Medulla oblongata (tissue), 1 donor: ENCODE results near the gene DDRGK1.
"Not testable (repeated sequence)": the region's sequence is repeated elsewhere in the genome, so short reads cannot be mapped to it uniquely, and the experiment has no call there.

ENCODE experiments used
- DNase-seq: peaks from one replicate; pipeline ENCODE4 v3.0.0-alpha.2; 2015; ENCODE audit errors: extremely low spot score

DDRGK1 gene

DNA sequence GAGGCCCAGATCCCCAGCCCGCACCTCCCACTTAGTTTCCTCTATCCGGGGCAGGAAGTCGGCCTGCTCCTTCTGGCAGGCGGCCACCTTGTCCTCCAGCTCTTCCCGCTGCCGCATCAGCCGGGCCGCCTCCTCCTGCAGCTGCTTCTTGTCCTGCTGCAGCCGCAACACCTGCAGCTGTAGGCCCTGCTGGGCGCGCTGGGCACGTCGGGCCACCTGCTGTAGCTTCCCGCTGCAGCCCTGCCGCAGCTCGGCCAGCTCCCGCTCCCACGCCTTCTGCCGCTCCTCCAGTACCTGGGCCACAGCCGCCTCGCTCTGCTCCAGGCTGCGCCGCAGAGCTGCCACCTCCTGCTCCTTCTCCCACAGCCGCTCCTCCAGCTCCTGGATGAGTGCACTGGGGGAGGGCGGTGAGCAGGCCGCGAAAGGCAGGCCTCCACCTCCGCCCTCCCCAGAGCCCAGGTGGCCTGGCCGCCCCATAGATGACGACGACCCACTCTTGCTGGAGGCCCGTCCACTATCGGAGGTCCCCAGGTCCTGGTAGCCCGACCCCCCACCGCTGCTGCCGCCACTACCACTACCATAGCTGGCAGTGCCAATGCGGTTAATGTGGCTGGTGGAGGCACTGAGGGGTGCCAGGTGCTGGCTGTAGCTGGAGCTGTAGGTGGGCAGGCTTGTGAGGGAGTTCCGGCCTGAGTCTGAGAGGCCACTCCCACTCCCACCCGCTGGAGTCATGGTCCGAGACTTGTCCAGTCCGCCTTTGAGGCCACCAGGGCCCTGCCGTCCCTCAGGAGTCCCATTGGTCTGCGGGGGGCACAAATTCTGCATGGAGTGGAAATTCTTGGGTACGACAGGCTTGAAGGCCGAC, 38.8 kb downstream of the DDRGK1 start:
- no peak for DNase-seq

- DNase-seq = no peak
Measured at GRCh38 chr20:3164763-3165410, 39.6 kb downstream of the DDRGK1 start.

DNA sequence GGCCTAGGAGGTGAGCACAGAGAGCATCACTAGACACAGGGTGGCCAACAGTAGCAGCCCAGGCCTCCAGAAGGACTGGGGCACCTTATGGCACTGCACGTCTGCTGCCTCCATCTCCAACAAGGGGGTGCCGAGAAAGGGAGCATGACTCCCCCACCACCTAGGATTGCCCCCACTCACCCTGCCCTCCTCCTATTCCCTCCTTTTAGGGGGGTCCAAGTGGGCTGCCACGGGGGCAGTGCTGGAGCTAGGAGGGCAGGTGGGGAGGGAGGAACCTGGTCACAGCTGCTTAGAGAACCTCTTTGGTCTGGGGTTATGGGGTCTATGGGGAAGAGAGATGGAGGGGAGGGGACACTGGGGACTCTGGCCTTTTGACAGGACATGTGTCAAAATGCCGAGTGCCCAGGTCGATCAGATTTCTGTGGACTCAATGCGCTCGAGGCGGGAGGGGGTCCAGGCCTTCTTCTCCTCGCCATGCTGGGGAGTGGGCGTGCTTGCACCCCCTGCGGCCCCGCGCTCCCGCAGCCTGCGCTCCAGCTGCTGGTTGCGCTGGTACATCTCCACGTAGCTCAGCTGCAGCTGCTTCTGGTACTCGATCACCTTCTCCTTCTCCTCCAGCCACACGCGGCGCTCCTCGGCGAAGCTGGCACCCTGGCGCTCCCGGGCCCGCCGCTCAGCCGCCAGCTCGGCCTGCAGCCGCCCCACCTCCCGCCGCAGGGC, 40.3 kb downstream of the DDRGK1 start:
- no peak for DNase-seq

DNA sequence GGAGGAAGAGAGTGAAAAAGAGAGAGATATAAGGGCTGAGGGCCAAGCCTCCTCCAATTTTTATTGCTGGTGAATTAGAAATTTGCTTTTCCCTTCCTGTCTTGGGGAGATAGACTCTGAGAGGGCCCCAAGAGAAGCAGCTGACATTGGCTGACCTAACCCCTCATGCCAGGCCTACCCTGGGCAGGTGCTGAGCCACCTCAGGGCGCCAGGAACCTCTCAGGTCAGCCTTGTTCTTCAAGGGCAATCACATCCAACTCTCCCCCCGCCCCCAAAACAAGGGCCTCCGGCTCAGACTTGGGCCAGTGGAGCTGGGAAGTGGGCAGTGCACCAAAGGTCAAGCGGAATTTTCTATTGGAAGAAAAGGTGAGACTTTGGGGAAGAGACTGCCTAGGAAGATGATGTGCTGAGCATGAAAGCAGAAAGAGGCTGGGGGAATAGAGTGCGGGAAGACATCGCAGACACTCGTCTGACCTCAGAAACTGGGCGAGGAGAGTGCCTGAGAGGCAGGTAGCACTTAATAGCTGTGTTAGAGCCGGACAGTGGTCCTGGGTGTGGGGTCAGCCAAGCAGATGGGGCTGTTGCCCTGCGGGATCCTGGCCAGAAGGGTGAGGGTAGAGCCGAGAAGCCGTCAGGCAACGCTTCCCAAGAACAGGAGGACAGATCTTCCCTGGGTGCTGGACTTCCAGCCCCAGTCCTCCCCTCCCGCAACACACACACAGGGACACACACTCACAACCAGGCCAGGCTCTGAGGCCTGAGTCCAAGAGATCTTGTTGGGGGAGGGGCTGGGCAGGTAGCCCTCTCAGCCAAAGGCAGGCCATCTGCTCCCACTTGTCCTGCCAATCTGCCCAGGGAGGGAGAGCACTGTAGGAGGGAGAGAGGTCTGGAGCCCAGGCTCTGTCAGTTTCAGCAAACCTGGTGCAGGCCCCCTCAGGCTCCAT, 41.1 kb downstream of the DDRGK1 start:
- DNase-seq = no peak

- DNase-seq = no peak
Measured at GRCh38 chr20:3162080-3162611, 42.3 kb downstream of the DDRGK1 start.

DNA sequence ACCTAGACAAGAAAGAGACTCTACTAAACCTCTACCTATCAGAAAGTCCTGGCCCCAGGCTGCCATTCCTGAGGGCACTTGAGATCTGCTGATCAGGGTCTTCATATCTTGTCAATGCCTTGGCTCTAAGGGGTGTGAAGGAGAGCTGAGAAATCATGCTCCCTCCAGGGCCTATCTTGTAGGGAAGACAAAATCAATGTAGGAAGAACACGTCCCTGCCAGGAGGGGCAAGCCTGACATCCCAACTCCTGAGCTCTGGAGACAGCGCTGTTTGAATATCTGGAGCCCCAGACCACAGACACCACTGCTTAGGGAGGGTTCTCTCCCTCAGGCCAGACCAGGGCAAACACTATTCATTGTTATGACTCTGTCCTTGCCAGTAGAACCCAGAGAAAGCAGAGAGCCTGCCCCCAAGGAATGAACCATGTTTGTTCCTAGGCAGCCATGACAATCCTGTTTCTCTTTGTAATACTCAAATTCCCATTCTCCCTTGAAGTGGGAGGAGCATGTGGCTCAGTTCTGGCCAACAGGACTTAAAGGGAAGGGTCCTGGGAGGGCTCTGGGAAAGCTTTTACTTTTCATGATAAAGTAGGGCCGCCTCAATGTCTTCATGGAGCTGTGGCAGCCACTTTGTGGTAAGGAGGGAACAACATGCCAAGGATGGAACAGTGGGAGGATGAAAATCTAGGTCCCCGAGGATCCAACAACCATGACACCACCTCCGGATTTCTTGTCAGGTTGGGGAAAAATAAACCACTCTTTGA, 43.0 kb downstream of the DDRGK1 start:
- DNase-seq = no peak

GRCh38 chr20:3160418-3160817, 44.1 kb downstream of the DDRGK1 start:
- no peak for DNase-seq

DNA sequence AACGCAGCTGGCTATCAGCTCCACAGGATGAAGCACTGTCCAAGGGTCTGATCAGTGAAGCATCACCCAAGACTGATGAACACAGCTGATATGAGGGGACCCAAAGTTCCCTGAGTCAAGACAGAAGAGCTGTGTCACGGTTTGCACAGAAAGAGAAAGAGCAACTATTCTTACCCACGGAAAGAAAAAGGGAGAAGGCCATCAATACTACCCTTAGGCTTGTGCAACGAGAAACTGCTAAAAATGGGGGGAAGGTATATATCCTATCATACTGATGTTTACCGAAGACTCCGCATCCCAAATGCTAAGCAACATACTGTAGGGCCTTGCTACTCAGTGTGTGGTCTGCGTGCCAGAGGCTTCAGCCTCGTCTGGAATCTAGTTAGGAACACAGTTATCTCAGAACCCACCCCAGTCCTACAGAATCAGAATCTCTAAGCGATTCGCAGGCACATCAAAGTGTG, 45.5 kb downstream of the DDRGK1 start:
- DNase-seq = no peak

GRCh38 chr20:3157817-3158216, 46.7 kb downstream of the DDRGK1 start:
- no peak for DNase-seq

- DNase-seq = no peak
Measured at GRCh38 chr20:3156811-3157619, 47.5 kb downstream of the DDRGK1 start.

DNA sequence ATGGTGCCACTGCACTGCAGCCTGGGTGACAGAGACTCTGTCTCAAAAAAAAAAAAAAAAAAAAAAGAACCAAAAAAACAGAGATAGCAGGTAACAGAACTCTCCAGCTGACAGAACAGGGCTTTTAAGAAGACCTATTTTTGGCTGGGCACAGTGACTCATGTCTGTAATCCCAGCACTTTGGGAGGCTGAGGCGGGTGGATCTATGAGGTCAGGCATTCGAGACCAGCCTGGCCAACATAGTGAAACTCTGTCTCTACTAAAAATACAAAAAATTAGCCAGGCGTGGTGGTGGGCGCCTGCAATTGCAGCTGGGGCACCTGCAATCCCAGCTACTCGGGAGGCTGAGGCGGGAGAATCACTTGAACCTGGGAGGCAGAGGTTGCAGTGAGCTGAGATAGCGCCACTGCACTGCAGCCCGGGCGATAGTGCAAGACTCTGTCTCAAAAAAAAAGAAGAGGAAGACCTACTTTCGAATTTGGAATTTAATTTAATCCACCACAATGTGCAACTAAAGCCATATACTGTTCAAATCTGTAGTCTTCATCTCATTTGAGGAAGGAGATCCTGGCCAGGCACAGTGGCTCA, 52.3 kb downstream of the DDRGK1 start:
- not testable (repeated sequence) for DNase-seq

GRCh38 chr20:3150908-3151307, 53.6 kb downstream of the DDRGK1 start:
- no peak for DNase-seq

- no peak for DNase-seq
Measured at GRCh38 chr20:3146732-3147341, 57.6 kb downstream of the DDRGK1 start.

- no peak for DNase-seq
Measured at GRCh38 chr20:3141757-3142156, 62.7 kb downstream of the DDRGK1 start.
